Measurements from ENCODE around the gene DNAH9. TPM values are rescaled to one million over a fixed set of nuclear protein-coding genes. Genes with fewer than 3 reads are reported as not detected.

Gene DNAH9
- total RNA-seq, 1 donor: not detected

GRCh38 chr17:11589716-11590115, 8.6 kb upstream of the DNAH9 start:
- no peak for DNase-seq (ENCODE audit: low read depth)
- no peak overlapping the region for H3K4me3 ChIP-seq (ENCODE audit: low read depth, low read length)
- TF ChIP-seq CTCF (IDR thresholded peaks at IDR 0.05; ENCODE audit: insufficient read depth, low read depth, low read length): no peak

GRCh38 chr17:11601661-11602060, 3.4 kb downstream of the DNAH9 start:
- no peak overlapping the region for H3K4me3 ChIP-seq (ENCODE audit: low read depth, low read length)
- no peak for DNase-seq (ENCODE audit: low read depth)
- no peak for TF ChIP-seq CTCF (IDR thresholded peaks at IDR 0.05; ENCODE audit: insufficient read depth, low read depth, low read length)

DNA sequence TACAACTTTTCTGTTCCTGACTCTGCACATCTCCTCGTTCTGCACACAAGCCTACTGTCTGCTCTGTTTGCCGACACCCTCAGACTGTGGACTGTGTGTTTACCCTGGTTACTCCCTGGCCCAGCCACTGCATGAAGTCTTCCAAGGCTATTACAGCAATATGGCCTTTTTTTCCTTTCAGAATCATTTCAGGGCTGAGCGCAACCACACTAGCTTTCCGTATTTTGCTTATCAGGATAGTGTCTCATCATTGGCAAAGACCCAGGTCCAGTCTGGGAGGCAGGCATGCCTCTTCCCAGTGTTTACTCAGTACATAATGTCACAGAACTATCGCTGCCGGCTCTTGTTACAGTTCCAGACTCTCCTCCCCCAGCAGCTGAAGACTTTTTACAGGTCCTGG, 10.1 kb downstream of the DNAH9 start:
- H3K4me3 ChIP-seq (ENCODE audit: low read depth, low read length): no peak overlapping the region
- DNase-seq (ENCODE audit: low read depth): peak; percentile 0
- no peak for TF ChIP-seq CTCF (IDR thresholded peaks at IDR 0.05; ENCODE audit: insufficient read depth, low read depth, low read length)

DNA sequence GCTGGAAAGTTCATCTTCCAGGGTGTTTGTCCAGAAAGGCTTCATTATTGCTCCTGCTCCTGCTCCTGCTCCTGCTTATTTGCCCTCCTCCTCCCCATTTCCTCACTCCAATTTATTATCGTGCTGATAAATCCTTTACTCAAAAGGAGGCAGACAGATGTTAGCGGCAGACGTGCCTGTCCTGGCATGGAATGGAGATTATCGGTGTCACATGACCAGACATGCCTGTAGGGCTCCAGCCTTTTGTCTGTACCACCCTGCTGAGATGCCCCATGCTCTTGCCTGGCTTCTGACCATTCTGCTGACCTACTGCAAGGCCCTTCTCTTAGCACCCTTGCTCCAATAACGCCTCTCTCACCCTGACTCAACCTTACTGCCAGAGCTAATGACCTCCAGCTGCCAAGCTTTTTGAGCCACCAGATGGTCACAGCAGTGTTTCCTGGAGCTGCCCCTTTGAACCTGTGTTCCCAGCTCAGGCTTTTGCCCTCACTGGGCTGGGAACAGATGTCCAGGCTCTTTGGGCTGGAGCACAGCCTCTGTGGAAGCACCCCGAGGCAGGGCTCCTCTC, 12.8 kb downstream of the DNAH9 start:
- no peak for TF ChIP-seq CTCF (IDR thresholded peaks at IDR 0.05; ENCODE audit: insufficient read depth, low read depth, low read length)
- no peak for DNase-seq (ENCODE audit: low read depth)
- H3K4me3 ChIP-seq (ENCODE audit: low read depth, low read length): no peak overlapping the region

GRCh38 chr17:11612956-11613355, 14.7 kb downstream of the DNAH9 start:
- DNase-seq (ENCODE audit: low read depth): no peak
- no peak overlapping the region for H3K4me3 ChIP-seq (ENCODE audit: low read depth, low read length)
- no peak for TF ChIP-seq CTCF (IDR thresholded peaks at IDR 0.05; ENCODE audit: insufficient read depth, low read depth, low read length)

- TF ChIP-seq CTCF (IDR thresholded peaks at IDR 0.05; ENCODE audit: insufficient read depth, low read depth, low read length): no peak
- H3K4me3 ChIP-seq (ENCODE audit: low read depth, low read length): no peak overlapping the region
- no peak for DNase-seq (ENCODE audit: low read depth)
Measured at GRCh38 chr17:11618861-11619566, 20.7 kb downstream of the DNAH9 start.

Measured in fibroblast of villous mesenchyme (primary cell).